Subcutaneous abdominal adipose tissue (tissue), 5 donors: ENCODE measurements around the gene C11orf91.
"Not testable (repeated sequence)": the region's sequence is repeated elsewhere in the genome, so short reads cannot be mapped to it uniquely, and the experiment has no call there.

Source experiments
- H3K27ac ChIP-seq: one replicate; pipeline ENCODE4 v1.7.0; 2013; ENCODE audit warnings: low read depth, mild to moderate bottlenecking, inconsistent platforms, low read length, moderate library complexity
- H3K27me3 ChIP-seq, 5 donors: one replicate each; pipeline ENCODE4 v1.7.0; 2013; ENCODE audit warnings: low read length in 5 of 5, inconsistent platforms in 1 of 5; ENCODE audit not compliant: control insufficient read depth in 5 of 5, insufficient read depth in 4 of 5
- H3K36me3 ChIP-seq, 5 donors: one replicate each; pipeline ENCODE4 v1.7.0; 2013; ENCODE audit warnings: low read length in 5 of 5; ENCODE audit not compliant: control insufficient read depth in 5 of 5, insufficient read depth in 5 of 5
- H3K4me1 ChIP-seq, 5 donors: one replicate each; pipeline ENCODE4 v1.7.0; 2013; ENCODE audit warnings: low read length in 5 of 5, mild to moderate bottlenecking in 3 of 5, moderate library complexity in 1 of 5; ENCODE audit not compliant: control insufficient read depth in 5 of 5, insufficient read depth in 5 of 5
- H3K4me3 ChIP-seq, 5 donors: one replicate each; pipeline ENCODE4 v1.7.0; 2013; ENCODE audit warnings: low read length in 5 of 5, low read depth in 1 of 5
- H3K9ac ChIP-seq, 5 donors: one replicate each; pipeline ENCODE4 v1.7.0; 2013; ENCODE audit warnings: low read length in 5 of 5, mild to moderate bottlenecking in 4 of 5, moderate library complexity in 3 of 5
- H3K9me3 ChIP-seq, 5 donors: one replicate each; pipeline ENCODE4 v1.7.0; 2013; ENCODE audit warnings: low read length in 5 of 5; ENCODE audit not compliant: control insufficient read depth in 5 of 5
- donor health status: healthy.
- donor health status: healthy.
- donor health status: healthy.
- donor health status: healthy.
- donor health status: healthy.

C11orf91 gene

DNA sequence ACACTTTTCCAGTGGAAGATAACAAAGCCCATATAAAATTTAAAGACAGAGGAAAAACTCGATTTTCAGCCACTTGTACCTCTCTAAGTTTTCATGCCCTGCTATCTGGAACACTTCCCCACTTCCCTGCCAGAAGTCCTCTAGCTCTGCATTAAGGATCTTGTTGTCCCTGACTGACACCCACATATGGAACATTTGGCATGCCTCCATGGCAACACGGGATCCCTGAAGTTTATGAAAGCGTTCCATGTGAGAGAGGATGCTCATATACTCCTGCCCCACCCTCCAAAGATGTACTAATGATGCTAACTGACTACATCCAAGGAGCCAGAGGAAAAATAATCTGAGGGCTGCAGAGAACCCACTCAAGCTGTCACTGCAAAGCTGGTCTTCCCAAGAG, 8.8 kb upstream of the C11orf91 start:
- Histone ChIP-seq H3K4me1 (peaks cover 0 to 51% (median 0%) of the 10 kb centered on the region in 5 donors), H3K27me3 (no peaks in the 10 kb centered on the region), H3K9ac (no peak overlapping the region), H3K9me3 (no peaks in the 10 kb centered on the region), H3K4me3 (no peak overlapping the region), H3K36me3 (peaks cover 33 to 71% (median 58%) of the 10 kb centered on the region in 5 donors), H3K27ac (no peak overlapping the region)

- no peaks in the 10 kb centered on the region for H3K27me3 ChIP-seq
- no peak overlapping the region for H3K27ac ChIP-seq
- peaks cover 30 to 67% (median 54%) of the 10 kb centered on the region in 5 donors for H3K36me3 ChIP-seq
- H3K9me3 ChIP-seq, result no peaks in the 10 kb centered on the region
- no peak overlapping the region for H3K9ac ChIP-seq
- peaks cover 0 to 56% (median 0%) of the 10 kb centered on the region in 5 donors for H3K4me1 ChIP-seq
- no peak overlapping the region for H3K4me3 ChIP-seq
Observed at GRCh38 chr11:33708985-33709384, 8.4 kb upstream of the C11orf91 start.

DNA sequence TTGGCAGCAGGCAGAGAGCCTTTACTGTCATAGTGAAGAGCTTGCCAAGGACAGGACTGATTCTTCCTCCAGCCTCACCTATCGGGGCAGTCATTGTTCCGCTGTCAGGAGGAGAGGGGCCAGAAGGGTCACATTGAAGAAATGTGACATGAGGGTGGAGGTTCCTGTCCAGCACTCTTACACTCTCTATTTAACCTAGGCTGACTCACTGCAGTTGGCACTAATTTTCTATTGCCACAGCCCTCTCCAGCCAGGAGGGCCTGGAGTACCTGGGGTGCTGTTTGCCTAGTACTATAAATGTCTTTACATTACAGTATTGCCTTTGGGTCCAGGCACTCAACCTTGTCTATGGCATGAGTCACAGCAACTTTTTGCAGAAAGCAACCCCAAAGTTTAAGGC, 7.2 kb upstream of the C11orf91 start:
- not testable (repeated sequence) for H3K4me3 ChIP-seq, H3K9me3 ChIP-seq, H3K27me3 ChIP-seq, H3K9ac ChIP-seq
- peaks cover 20 to 56% (median 47%) of the 10 kb centered on the region in 5 donors for H3K36me3 ChIP-seq
- peak overlapping the region; percentile 67 for H3K27ac ChIP-seq
- H3K4me1 ChIP-seq, result peaks cover 0 to 66% (median 0%) of the 10 kb centered on the region in 5 donors

- Histone ChIP-seq H3K27me3 (no peaks in the 10 kb centered on the region), H3K4me3 (no peak overlapping the region), H3K27ac (peak overlapping the region; percentile 67), H3K9me3 (no peaks in the 10 kb centered on the region), H3K9ac (no peak overlapping the region), H3K4me1 (peaks cover 0 to 75% (median 1%) of the 10 kb centered on the region in 5 donors), H3K36me3 (peaks cover 13 to 49% (median 40%) of the 10 kb centered on the region in 5 donors)
Observed at GRCh38 chr11:33706966-33707365, 6.3 kb upstream of the C11orf91 start.

DNA sequence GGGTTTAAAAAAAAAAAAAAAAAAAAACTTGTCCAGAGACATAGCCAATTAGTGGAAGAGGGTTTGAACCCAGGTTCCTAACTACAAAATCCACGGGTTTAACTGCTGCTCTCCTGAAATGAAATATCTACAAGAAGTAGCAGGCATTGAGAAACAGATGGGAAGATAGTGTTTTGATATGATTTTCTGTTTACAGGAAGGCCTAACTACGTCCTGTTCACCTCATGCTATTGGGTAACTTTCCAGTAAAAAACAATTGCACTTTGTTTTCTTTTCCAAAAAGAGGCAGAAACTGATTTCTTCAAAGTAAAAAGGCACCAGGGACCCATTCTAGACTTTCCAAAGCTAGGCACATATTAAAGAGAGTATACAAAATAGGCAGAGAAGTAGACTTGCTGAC, 5.9 kb upstream of the C11orf91 start:
- Histone ChIP-seq H3K4me3 (no peak overlapping the region), H3K9me3 (no peaks in the 10 kb centered on the region), H3K27me3 (no peaks in the 10 kb centered on the region), H3K27ac (peak overlapping the region; percentile 67), H3K9ac (no peak overlapping the region), H3K4me1 (peaks cover 0 to 79% (median 5%) of the 10 kb centered on the region in 5 donors), H3K36me3 (peaks cover 13 to 48% (median 38%) of the 10 kb centered on the region in 5 donors)

DNA sequence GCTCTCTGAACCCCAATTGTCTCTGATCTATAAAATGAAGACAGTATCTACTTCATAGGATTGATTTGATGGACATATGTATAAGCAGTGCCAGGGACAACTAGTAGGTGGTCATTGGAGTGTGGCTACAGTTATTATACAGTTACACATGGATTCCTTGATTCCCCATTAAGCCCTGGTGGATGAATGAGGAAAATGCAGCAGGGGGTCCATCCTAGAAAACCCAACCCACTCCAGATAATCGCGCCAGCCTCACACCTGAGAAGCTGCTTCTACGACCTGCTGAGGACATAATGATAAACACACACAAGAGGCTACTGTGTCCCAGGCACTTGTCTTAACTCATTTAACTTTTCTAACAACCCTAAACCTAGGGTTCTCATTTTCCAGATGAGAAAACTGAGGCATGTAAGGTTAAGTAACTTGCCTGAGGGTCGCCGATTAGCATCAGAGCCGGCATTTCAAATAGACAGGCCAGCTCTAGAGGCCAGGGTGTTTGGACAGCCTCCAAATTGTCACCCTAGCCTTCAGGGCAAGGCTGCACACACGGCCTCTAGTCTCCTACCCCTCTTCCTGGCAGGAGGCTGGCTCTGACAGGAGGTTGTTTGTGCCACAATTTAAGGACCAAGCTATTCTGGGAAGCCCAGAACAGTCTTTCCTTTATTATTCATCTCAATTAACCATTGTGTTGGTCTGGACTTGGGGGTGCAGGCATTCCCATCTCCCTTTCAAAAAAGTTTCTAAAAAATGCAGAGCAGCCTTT, 3.8 kb upstream of the C11orf91 start:
- Histone ChIP-seq H3K36me3 (peaks cover 8 to 34% (median 20%) of the 10 kb centered on the region in 5 donors), H3K27ac (peak overlapping the region; percentile 67), H3K27me3 (no peaks in the 10 kb centered on the region), H3K9ac (peak overlapping the region in 1 of 5 donors; percentile 37), H3K9me3 (no peaks in the 10 kb centered on the region), H3K4me3 (no peak overlapping the region), H3K4me1 (peaks cover 9 to 88% (median 17%) of the 10 kb centered on the region in 5 donors)

GRCh38 chr11:33703788-33704187, 3.2 kb upstream of the C11orf91 start:
- H3K4me3 ChIP-seq, result no peak overlapping the region
- H3K9ac ChIP-seq, result peak overlapping the region in 1 of 5 donors; percentile 37
- peaks cover 9 to 83% (median 17%) of the 10 kb centered on the region in 5 donors for H3K4me1 ChIP-seq

GRCh38 chr11:33703234-33703633, 2.6 kb upstream of the C11orf91 start:
- H3K4me3 ChIP-seq, result no peak overlapping the region
- no peaks in the 10 kb centered on the region for H3K27me3 ChIP-seq
- H3K9ac ChIP-seq, result no peak overlapping the region
- H3K4me1 ChIP-seq, result peaks cover 9 to 79% (median 17%) of the 10 kb centered on the region in 5 donors
- no peaks in the 10 kb centered on the region for H3K9me3 ChIP-seq
- H3K27ac ChIP-seq, result peak overlapping the region; percentile 84
- H3K36me3 ChIP-seq, result peaks cover 0 to 24% (median 9%) of the 10 kb centered on the region in 5 donors

More at GRCh38 chr11:33703788-33704187, 3.2 kb upstream of the C11orf91 start:
- H3K36me3 ChIP-seq, result peaks cover 4 to 28% (median 14%) of the 10 kb centered on the region in 5 donors
- H3K27ac ChIP-seq, result peak overlapping the region; percentile 84
- no peaks in the 10 kb centered on the region for H3K9me3 ChIP-seq
- H3K27me3 ChIP-seq, result no peaks in the 10 kb centered on the region

GRCh38 chr11:33701302-33702230, 940 bp upstream of the C11orf91 start:
- peaks cover 0 to 11% (median 5%) of the 10 kb centered on the region in 5 donors for H3K36me3 ChIP-seq
- H3K27ac ChIP-seq, result peak overlapping the region; percentile 84
- H3K4me3 ChIP-seq, result peak overlapping the region; percentile 50 to 64 (median 57)
- H3K9me3 ChIP-seq, result no peaks in the 10 kb centered on the region
- peak overlapping the region; percentile 54 to 87 (median 59) for H3K9ac ChIP-seq
- H3K4me1 ChIP-seq, result peaks cover 11 to 75% (median 25%) of the 10 kb centered on the region in 5 donors
- H3K27me3 ChIP-seq, result no peaks in the 10 kb centered on the region
